Sigmoid colon (tissue), 7 donors: ENCODE data around the gene NXPH4. TPM values are rescaled to one million over a fixed set of nuclear protein-coding genes. Genes with fewer than 3 reads are reported as not detected.

Experiments
- DNase-seq: peaks from one replicate; pipeline ENCODE4 v3.0.0-alpha.2; 2019
- H3K27ac ChIP-seq, 4 donors: fragments of 200-600 bp; sonication (generic); one replicate each; pipeline ENCODE4 v1.5.1; 2016 to 2019; ENCODE audit warnings: mild to moderate bottlenecking in 1 of 4
- H3K27me3 ChIP-seq, 3 donors: fragments of 200-600 bp; sonication (generic); one replicate each; pipeline ENCODE4 v1.5.1; 2019; ENCODE audit warnings: mild to moderate bottlenecking in 1 of 3
- H3K36me3 ChIP-seq, 4 donors: fragments of 200-600 bp; sonication (generic); one replicate each; pipeline ENCODE4 v1.5.1; 2016 to 2019
- H3K4me1 ChIP-seq, 4 donors: fragments of 200-600 bp; sonication (generic); one replicate each; pipeline ENCODE4 v1.5.1; 2017 to 2019
- H3K4me3 ChIP-seq, 4 donors: fragments of 200-600 bp; sonication (generic); one replicate each; pipeline ENCODE4 v1.5.1; 2017 to 2019; ENCODE audit warnings: mild to moderate bottlenecking in 2 of 4, moderate library complexity in 1 of 4
- H3K9me3 ChIP-seq, 4 donors: fragments of 200-600 bp in 3 of 4; sonication (generic) in 3 of 4; one replicate each; pipeline versions ENCODE4 v1.5.1 to v1.6.1; 2013 to 2019
- EP300 ChIP-seq, 4 donors: sonication (generic); formaldehyde crosslinking; IDR thresholded peaks; one replicate each; pipeline ENCODE4 v1.6.1; 2017; ENCODE audit warnings: antibody characterized with exemption in 4 of 4
- POLR2A ChIP-seq, 2 donors: fragments of 450-650 bp; IDR thresholded peaks; one replicate each; pipeline ENCODE4 v1.6.1; 2016; ENCODE audit warnings: antibody characterized with exemption in 2 of 2, mild to moderate bottlenecking in 2 of 2, moderate library complexity in 2 of 2
- POLR2AphosphoS5 ChIP-seq, 4 donors: sonication (generic); formaldehyde crosslinking; IDR thresholded peaks; one replicate each; pipeline ENCODE4 v1.6.1; 2017; ENCODE audit warnings: antibody characterized with exemption in 4 of 4
- WGBS, 2 donors: extraction: QIAGEN DNeasy Blood & Tissue Kit; methylation state at CpG; one replicate each; pipeline ENCODE4 v1.1.7; 2013; 5-methylcytosine and 5-hydroxymethylcytosine counted together
- intact Hi-C: fragments of 100-400 bp; cut with DNase I; formaldehyde crosslinking; loops from one replicate; pipeline ENCODE4 v1.15.1; 2023
- polyA plus RNA-seq, 3 donors: library from polyadenylated mRNA; stranded (reverse); fragments of 200-250 nt; gene quantifications; one replicate each; pipeline ENCODE4 v1.2.3, GENCODE V29; 2013
- total RNA-seq, 4 donors: library from RNA; depleted of rRNA; stranded (reverse); fragments of >200 nt; gene quantifications; one replicate each; pipeline ENCODE4 v1.1.0, GENCODE V29; 2016
- TF ChIP-seq, protein P1 (sequence below), 4 experiments: fragments of 450-650 bp in 3 of 4; fragments of 200-600 bp in 1 of 4; IDR thresholded peaks; one replicate each; pipeline ENCODE4 v1.5.1; 2016 to 2019; ENCODE audit warnings: antibody characterized with exemption in 4 of 4, mild to moderate bottlenecking in 3 of 4, moderate library complexity in 2 of 4
- donor health status: healthy with polysubstance abuse.
- donor health status: Bipolar disorder and iron deficiency.
- donor health status: healthy.

Gene NXPH4
- total and polyA plus RNA-seq, 7 donors: 0.13 TPM; not detected in 6

DNA sequence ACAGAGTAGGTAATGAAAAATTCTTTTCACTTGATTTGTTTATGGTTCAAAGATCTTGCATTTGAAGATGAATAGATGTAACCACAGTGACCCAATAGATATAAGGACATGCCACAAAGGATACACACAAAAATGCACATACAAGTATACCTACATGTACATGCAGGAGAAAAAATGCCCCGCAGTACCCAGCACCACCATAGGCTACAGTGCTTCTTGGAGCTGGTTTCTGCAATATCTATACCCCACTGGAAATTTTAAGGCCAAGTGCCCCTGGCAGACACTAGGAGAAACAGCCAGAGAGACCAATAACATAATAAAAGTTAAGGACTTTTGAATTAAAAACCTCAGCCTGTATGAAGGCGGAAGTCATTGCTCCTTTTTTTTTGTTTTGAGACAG, 46.5 kb downstream of the NXPH4 start:
- no peak overlapping the region for H3K4me3 ChIP-seq
- peaks cover 9 to 87% (median 23%) of the 10 kb centered on the region in 4 donors for H3K36me3 ChIP-seq
- H3K27ac ChIP-seq: no peak overlapping the region
- TF ChIP-seq EP300 (IDR thresholded peaks at IDR 0.05) (no peak), POLR2A (IDR thresholded peaks at IDR 0.05) (no peak), POLR2AphosphoS5 (IDR thresholded peaks at IDR 0.05) (no peak)
- TF ChIP-seq, protein P1, sequence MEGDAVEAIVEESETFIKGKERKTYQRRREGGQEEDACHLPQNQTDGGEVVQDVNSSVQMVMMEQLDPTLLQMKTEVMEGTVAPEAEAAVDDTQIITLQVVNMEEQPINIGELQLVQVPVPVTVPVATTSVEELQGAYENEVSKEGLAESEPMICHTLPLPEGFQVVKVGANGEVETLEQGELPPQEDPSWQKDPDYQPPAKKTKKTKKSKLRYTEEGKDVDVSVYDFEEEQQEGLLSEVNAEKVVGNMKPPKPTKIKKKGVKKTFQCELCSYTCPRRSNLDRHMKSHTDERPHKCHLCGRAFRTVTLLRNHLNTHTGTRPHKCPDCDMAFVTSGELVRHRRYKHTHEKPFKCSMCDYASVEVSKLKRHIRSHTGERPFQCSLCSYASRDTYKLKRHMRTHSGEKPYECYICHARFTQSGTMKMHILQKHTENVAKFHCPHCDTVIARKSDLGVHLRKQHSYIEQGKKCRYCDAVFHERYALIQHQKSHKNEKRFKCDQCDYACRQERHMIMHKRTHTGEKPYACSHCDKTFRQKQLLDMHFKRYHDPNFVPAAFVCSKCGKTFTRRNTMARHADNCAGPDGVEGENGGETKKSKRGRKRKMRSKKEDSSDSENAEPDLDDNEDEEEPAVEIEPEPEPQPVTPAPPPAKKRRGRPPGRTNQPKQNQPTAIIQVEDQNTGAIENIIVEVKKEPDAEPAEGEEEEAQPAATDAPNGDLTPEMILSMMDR (IDR thresholded peaks at IDR 0.05): no peak
- intact Hi-C loops: loop anchor here (1.0 kb wide), 1 partner anchor 190 kb away; no protein-coding TSS in a partner anchor
- H3K4me1 ChIP-seq: peaks cover 0 to 5% (median 0%) of the 10 kb centered on the region in 4 donors
- H3K27me3 ChIP-seq: no peaks in the 10 kb centered on the region
- no peaks in the 10 kb centered on the region for H3K9me3 ChIP-seq
- WGBS, 2 donors: 94 to 97% methylated on average over 2 of the region's 2 CpGs
- no peak for DNase-seq

DNA sequence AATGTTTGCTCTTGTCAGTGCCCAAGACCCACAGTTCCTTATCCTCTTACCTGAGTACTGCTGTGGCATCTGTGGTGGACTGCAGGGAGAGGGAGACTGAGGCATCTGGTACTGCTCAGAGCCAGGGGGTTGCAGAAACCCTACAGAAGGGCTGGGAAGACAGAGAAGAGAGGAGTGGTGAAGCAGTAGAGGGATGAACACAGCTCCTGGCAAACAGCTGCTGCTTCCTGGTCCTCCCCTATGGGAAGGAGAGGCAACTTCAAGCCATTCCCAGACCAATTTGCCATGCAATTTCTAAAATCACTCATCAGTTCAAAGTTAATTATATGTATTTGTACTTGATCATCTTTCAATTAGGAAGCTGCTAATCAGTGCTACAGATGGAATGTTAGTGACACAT, 50.1 kb downstream of the NXPH4 start:
- Histone ChIP-seq H3K4me3 (no peak overlapping the region), H3K27ac (no peak overlapping the region), H3K4me1 (no peaks in the 10 kb centered on the region), H3K36me3 (peaks cover 13 to 87% (median 32%) of the 10 kb centered on the region in 4 donors), H3K9me3 (no peaks in the 10 kb centered on the region), H3K27me3 (no peaks in the 10 kb centered on the region)
- TF ChIP-seq POLR2A (IDR thresholded peaks at IDR 0.05): no peak
- no peak for TF ChIP-seq EP300 (IDR thresholded peaks at IDR 0.05)
- TF ChIP-seq, protein P1 (IDR thresholded peaks at IDR 0.05): no peak
- no peak for TF ChIP-seq POLR2AphosphoS5 (IDR thresholded peaks at IDR 0.05)
- DNase-seq: no peak
- intact Hi-C loops: no loop called here

DNA sequence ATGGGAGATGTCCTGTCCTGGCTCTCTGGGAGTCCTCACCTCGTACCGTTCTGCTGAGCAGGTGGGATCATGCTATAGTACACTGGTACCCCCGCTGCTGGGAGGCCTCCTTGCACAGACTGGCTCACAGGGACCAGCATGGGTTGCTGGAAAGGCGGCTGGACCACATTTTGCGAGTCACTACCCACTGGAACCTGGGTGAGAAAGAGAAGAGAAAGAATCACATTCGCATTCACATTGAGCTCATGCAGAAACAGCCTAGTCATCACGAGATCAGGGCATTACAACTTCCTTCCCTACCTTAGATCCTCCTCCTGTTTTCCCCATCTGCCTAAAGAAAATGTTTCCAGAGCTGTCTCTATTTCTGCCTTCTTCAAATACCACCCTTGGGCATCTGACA, 51.7 kb downstream of the NXPH4 start:
- H3K27me3 ChIP-seq: no peaks in the 10 kb centered on the region
- WGBS, 2 donors: 78 to 90% methylated on average over 7 of the region's 7 CpGs
- no peaks in the 10 kb centered on the region for H3K9me3 ChIP-seq
- TF ChIP-seq, protein P1 (IDR thresholded peaks at IDR 0.05): no peak
- TF ChIP-seq EP300 (IDR thresholded peaks at IDR 0.05) (no peak), POLR2AphosphoS5 (IDR thresholded peaks at IDR 0.05) (no peak), POLR2A (IDR thresholded peaks at IDR 0.05) (no peak)
- no peak for DNase-seq
- intact Hi-C loops: no loop called here
- H3K27ac ChIP-seq: no peak overlapping the region
- H3K36me3 ChIP-seq: peaks cover 13 to 88% (median 32%) of the 10 kb centered on the region in 4 donors
- H3K4me3 ChIP-seq: no peak overlapping the region
- H3K4me1 ChIP-seq: peaks cover 0 to 4% (median 0%) of the 10 kb centered on the region in 4 donors

DNA sequence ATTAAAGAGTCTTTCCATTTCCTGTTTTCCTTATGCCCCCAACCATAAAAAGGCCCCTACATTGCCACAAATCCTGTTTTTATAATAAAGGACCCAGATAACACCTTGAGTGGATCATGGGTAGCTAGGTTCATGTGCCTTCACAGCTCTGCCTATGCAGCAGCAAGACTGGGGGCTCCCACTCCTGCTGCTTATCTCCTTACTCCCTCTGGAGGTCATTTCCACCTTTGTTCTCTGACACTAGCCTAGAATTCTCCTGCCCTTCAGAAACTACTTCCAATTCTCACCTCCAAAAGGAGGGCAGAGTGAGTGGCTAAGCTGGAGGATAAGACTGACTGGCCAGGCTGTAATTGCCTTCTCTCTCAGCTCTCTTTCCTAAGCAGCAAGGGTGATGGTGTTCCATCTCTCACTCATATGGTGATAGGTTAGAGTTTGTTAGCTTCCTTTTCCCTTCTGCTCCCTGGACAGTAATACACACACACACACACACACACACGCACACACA, 54.4 kb downstream of the NXPH4 start:
- Histone ChIP-seq H3K9me3 (no peaks in the 10 kb centered on the region), H3K36me3 (peaks cover 13 to 94% (median 32%) of the 10 kb centered on the region in 4 donors), H3K27me3 (no peaks in the 10 kb centered on the region), H3K4me1 (peaks cover 0 to 4% (median 0%) of the 10 kb centered on the region in 4 donors), H3K4me3 (no peak overlapping the region), H3K27ac (no peak overlapping the region)
- intact Hi-C loops: no loop called here
- TF ChIP-seq EP300 (IDR thresholded peaks at IDR 0.05) (no peak), POLR2AphosphoS5 (IDR thresholded peaks at IDR 0.05) (no peak), POLR2A (IDR thresholded peaks at IDR 0.05) (no peak)
- TF ChIP-seq, protein P1 (IDR thresholded peaks at IDR 0.05): no peak
- DNase-seq: no peak
- 93 to 96% methylated on average over 1 of the region's 1 CpG for WGBS, 2 donors
